Ishikawa (cell line): ENCODE measurements around the gene NKAIN2.

ENCODE experiments used
- CEBPB ChIP-seq: IDR thresholded peaks from 2 replicates; pipeline ENCODE4 v1.6.1; 2012
- CREB1 ChIP-seq: IDR thresholded peaks from 2 replicates; pipeline ENCODE4 v1.6.1; 2012; ENCODE audit warnings: low read depth
- EGR1 ChIP-seq: IDR thresholded peaks from 2 replicates; pipeline ENCODE4 v1.6.1; 2012
- EP300 ChIP-seq: IDR thresholded peaks from 2 replicates; pipeline ENCODE4 v1.6.1; 2012; ENCODE audit warnings: borderline replicate concordance
- FOXM1 ChIP-seq: IDR thresholded peaks from 2 replicates; pipeline ENCODE4 v1.6.1; 2012; ENCODE audit warnings: low read depth, borderline replicate concordance
- NFIC ChIP-seq: IDR thresholded peaks from 2 replicates; pipeline ENCODE4 v1.6.1; 2012
- RAD21 ChIP-seq: IDR thresholded peaks from 2 replicates; pipeline ENCODE4 v1.6.1; 2012; ENCODE audit warnings: low read depth
- TAF1 ChIP-seq: IDR thresholded peaks from 2 replicates; pipeline ENCODE4 v1.6.1; 2012; ENCODE audit warnings: low read depth, mild to moderate bottlenecking
- TCF12 ChIP-seq: IDR thresholded peaks from 2 replicates; pipeline ENCODE4 v1.6.1; 2012; ENCODE audit warnings: low read depth
- TEAD4 ChIP-seq: IDR thresholded peaks from 2 replicates; pipeline ENCODE4 v1.6.1; 2012
- YY1 ChIP-seq: IDR thresholded peaks from 2 replicates; pipeline ENCODE4 v1.6.1; 2012; ENCODE audit warnings: low read depth
- ZBTB7A ChIP-seq: IDR thresholded peaks from 2 replicates; pipeline ENCODE4 v1.6.1; 2012; ENCODE audit warnings: low read depth
- TF ChIP-seq, protein P1 (sequence below): IDR thresholded peaks from 2 replicates; pipeline ENCODE4 v1.6.1; 2012; ENCODE audit warnings: low read depth, mild to moderate bottlenecking
- TF ChIP-seq, protein P2 (sequence below): IDR thresholded peaks from 2 replicates; pipeline ENCODE4 v1.6.1; 2012
- TF ChIP-seq, protein P3 (sequence below): IDR thresholded peaks from 2 replicates; pipeline ENCODE4 v1.6.1; 2012

The NKAIN2 gene

DNA sequence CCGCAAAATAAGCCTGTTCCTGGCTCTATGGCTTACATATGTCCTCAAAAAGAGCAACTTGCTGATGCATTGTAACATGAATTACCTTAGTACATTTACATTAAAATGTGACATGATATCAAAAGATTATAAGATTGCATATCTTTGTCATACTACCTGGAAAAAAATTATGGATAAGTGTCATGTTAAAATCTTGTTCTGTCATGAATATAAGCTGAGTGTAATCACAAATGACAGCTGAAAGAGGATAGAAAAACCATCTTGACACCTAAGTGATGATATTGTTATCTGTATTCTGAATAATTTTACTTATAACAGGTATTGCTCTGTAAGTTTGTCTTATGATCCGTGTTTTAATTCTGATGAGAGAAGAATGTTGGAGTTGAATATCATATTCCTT lies 655.6 kb downstream of the NKAIN2 start:
- no peak for TF ChIP-seq NFIC
- TF ChIP-seq, protein P1, sequence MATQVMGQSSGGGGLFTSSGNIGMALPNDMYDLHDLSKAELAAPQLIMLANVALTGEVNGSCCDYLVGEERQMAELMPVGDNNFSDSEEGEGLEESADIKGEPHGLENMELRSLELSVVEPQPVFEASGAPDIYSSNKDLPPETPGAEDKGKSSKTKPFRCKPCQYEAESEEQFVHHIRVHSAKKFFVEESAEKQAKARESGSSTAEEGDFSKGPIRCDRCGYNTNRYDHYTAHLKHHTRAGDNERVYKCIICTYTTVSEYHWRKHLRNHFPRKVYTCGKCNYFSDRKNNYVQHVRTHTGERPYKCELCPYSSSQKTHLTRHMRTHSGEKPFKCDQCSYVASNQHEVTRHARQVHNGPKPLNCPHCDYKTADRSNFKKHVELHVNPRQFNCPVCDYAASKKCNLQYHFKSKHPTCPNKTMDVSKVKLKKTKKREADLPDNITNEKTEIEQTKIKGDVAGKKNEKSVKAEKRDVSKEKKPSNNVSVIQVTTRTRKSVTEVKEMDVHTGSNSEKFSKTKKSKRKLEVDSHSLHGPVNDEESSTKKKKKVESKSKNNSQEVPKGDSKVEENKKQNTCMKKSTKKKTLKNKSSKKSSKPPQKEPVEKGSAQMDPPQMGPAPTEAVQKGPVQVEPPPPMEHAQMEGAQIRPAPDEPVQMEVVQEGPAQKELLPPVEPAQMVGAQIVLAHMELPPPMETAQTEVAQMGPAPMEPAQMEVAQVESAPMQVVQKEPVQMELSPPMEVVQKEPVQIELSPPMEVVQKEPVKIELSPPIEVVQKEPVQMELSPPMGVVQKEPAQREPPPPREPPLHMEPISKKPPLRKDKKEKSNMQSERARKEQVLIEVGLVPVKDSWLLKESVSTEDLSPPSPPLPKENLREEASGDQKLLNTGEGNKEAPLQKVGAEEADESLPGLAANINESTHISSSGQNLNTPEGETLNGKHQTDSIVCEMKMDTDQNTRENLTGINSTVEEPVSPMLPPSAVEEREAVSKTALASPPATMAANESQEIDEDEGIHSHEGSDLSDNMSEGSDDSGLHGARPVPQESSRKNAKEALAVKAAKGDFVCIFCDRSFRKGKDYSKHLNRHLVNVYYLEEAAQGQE: no peak
- no peak for TF ChIP-seq TCF12
- no peak for TF ChIP-seq CEBPB
- no peak for TF ChIP-seq FOXM1
- no peak for TF ChIP-seq ZBTB7A
- no peak for TF ChIP-seq YY1
- TF ChIP-seq CREB1: no peak
- TF ChIP-seq EGR1: no peak
- no peak for TF ChIP-seq EP300

DNA sequence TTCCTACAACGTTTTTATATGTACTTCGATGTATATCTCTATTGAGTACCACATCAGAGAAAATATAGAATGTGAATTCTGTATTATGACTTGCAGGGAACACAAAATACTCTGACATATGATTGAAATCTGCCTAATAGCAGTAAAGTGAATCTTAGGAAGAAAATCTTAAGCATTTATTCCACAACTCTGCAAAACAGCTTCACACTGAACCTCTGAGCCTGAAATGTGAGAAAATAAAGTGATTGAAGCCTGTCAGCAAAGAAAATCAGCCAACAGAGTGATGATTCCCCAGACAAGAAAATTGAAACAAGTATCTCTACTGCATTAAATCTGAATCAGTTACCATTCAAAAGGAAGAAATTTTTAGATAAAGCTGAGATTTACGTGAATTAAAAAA lies 659.1 kb downstream of the NKAIN2 start:
- TF ChIP-seq TEAD4 (no peak), EP300 (no peak), ZBTB7A (no peak), NFIC (no peak), CREB1 (no peak), TAF1 (no peak)

DNA sequence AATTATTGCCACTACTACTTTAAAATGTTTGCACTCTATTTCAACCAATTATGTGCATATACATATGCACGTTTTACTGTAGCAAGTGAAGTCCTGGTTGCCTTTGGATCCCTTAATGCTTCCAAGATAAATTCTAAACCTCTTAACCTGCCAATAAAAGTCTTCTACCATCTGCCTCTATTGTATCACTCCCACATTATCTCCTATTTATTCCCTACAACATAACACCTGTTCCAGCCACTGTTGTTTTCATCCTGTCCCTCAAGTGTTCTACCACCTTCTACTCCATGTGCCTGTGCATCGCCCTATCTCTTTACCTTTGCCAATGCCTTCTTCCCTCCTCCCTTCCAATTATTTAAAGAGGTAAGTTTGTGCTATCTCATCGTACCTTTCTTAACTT lies 659.6 kb downstream of the NKAIN2 start:
- TF ChIP-seq FOXM1 (no peak), TEAD4 (no peak), EGR1 (no peak), CEBPB (no peak), TAF1 (no peak), ZBTB7A (no peak), YY1 (no peak)
- TF ChIP-seq, protein P1: no peak

DNA sequence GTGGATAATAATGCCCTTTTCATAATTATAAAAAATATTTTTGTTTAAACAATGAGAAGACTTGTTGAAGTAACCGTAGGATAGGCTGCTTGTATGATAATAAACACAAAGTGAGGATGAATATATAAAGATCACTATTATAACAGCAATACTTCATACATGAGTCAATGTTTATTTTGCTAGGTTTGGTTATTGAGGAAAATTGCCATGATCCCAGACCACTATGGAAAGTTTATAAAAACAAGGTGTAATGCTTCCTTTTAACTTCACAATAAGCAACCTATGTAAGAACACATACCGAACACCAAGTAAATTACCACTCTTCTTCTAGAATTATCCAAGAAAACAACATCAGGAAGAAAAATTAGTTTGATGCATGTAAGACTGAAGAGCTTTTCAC lies 663.3 kb downstream of the NKAIN2 start:
- TF ChIP-seq TAF1: no peak
- no peak for TF ChIP-seq EGR1
- TF ChIP-seq, protein P1: no peak
- TF ChIP-seq ZBTB7A: no peak
- TF ChIP-seq YY1: no peak
- TF ChIP-seq EP300: no peak
- TF ChIP-seq TCF12: no peak
- no peak for TF ChIP-seq TEAD4
- TF ChIP-seq, protein P2, sequence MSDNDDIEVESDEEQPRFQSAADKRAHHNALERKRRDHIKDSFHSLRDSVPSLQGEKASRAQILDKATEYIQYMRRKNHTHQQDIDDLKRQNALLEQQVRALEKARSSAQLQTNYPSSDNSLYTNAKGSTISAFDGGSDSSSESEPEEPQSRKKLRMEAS: no peak
- no peak for TF ChIP-seq RAD21
- no peak for TF ChIP-seq CREB1
- TF ChIP-seq, protein P3, sequence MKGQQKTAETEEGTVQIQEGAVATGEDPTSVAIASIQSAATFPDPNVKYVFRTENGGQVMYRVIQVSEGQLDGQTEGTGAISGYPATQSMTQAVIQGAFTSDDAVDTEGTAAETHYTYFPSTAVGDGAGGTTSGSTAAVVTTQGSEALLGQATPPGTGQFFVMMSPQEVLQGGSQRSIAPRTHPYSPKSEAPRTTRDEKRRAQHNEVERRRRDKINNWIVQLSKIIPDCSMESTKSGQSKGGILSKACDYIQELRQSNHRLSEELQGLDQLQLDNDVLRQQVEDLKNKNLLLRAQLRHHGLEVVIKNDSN: no peak
- no peak for TF ChIP-seq CEBPB
- TF ChIP-seq NFIC: no peak
- no peak for TF ChIP-seq FOXM1

DNA sequence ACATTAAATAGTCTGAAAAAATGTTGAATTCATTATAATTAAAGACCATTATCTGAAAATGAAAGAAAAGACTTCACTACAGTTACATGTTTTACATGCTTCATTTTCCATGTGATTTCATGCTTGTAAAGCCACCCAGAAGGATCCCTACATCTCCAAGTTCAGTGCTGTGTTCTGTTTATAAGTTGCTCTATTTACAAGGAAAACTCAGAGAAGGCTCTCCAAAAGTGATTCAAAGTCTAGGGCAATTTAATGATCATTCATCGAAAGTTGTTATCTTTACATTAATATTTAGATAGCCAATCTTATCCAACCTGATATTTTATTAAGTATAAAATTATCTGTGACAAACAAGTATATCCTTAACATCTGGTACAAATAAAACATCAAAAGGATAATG lies 663.7 kb downstream of the NKAIN2 start:
- TF ChIP-seq, protein P1: no peak
- TF ChIP-seq RAD21 (no peak), FOXM1 (no peak), EGR1 (no peak), TAF1 (no peak), NFIC (no peak), TCF12 (no peak), TEAD4 (no peak), YY1 (no peak), ZBTB7A (no peak), CEBPB (no peak), EP300 (no peak), CREB1 (no peak)
- TF ChIP-seq, protein P2: no peak
- TF ChIP-seq, protein P3: no peak
